Neural crest cell (in vitro differentiated cells): ENCODE data around the gene CLIC2. TPM values are rescaled to one million over a fixed set of nuclear protein-coding genes. Genes with fewer than 3 reads are reported as not detected.

Experiments
- DNase-seq: peaks from one replicate; pipeline ENCODE4 v3.0.0; 2021; ENCODE audit warnings: low read depth, mixed read lengths, low spot score
- H3K27ac Mint-ChIP-seq: one replicate; pipeline ENCODE4 v1.8.0; 2021; ENCODE audit warnings: mild to moderate bottlenecking, mixed read lengths; ENCODE audit not compliant: unreplicated experiment
- H3K27me3 Mint-ChIP-seq: 2 replicates; pipeline ENCODE4 v1.8.0; 2021; ENCODE audit warnings: low read depth, mild to moderate bottlenecking, mixed read lengths
- H3K36me3 Mint-ChIP-seq: 2 replicates; pipeline ENCODE4 v1.8.0; 2021; ENCODE audit warnings: low read depth, mild to moderate bottlenecking, mixed read lengths
- H3K4me1 Mint-ChIP-seq: 2 replicates; pipeline ENCODE4 v1.8.0; 2021; ENCODE audit warnings: mixed read lengths
- H3K4me3 Mint-ChIP-seq: one replicate; pipeline ENCODE4 v1.8.0; 2021; ENCODE audit warnings: mild to moderate bottlenecking, mixed read lengths
- H3K9me3 Mint-ChIP-seq: 2 replicates; pipeline ENCODE4 v1.8.0; 2021; ENCODE audit warnings: mixed read lengths
- total RNA-seq: library from RNA; stranded (reverse); gene quantifications from 2 replicates; pipeline ENCODE4 v1.2.1, GENCODE V29; 2021
- TF ChIP-seq, protein P1 (sequence below): fragments of 200-600 bp; sonication (generic); conservative IDR thresholded peaks from 2 replicates; pipeline ENCODE4 v1.5.0; 2021; ENCODE audit warnings: antibody characterized with exemption, mild to moderate bottlenecking

Gene CLIC2
- total RNA-seq, 1 donor from 2014 or later = 0.77 TPM

- Mint-ChIP-seq H3K36me3 (peaks cover 3% of the 10 kb centered on the region), H3K27ac (no peak overlapping the region), H3K4me1 (no peaks in the 10 kb centered on the region), H3K9me3 (peaks cover 4% of the 10 kb centered on the region), H3K27me3 (no peaks in the 10 kb centered on the region), H3K4me3 (no peak overlapping the region)
- no peak for DNase-seq
- TF ChIP-seq, protein P1, sequence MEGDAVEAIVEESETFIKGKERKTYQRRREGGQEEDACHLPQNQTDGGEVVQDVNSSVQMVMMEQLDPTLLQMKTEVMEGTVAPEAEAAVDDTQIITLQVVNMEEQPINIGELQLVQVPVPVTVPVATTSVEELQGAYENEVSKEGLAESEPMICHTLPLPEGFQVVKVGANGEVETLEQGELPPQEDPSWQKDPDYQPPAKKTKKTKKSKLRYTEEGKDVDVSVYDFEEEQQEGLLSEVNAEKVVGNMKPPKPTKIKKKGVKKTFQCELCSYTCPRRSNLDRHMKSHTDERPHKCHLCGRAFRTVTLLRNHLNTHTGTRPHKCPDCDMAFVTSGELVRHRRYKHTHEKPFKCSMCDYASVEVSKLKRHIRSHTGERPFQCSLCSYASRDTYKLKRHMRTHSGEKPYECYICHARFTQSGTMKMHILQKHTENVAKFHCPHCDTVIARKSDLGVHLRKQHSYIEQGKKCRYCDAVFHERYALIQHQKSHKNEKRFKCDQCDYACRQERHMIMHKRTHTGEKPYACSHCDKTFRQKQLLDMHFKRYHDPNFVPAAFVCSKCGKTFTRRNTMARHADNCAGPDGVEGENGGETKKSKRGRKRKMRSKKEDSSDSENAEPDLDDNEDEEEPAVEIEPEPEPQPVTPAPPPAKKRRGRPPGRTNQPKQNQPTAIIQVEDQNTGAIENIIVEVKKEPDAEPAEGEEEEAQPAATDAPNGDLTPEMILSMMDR = no peak
Measured at GRCh38 chrX:155333544-155334100, 792 bp downstream of the CLIC2 start.

- no peak overlapping the region for H3K27ac Mint-ChIP-seq
- peaks cover 7% of the 10 kb centered on the region for H3K9me3 Mint-ChIP-seq
- H3K4me1 Mint-ChIP-seq = no peaks in the 10 kb centered on the region
- no peak for DNase-seq
- H3K36me3 Mint-ChIP-seq = peaks cover 4% of the 10 kb centered on the region
- TF ChIP-seq, protein P1 = no peak
- H3K27me3 Mint-ChIP-seq = no peaks in the 10 kb centered on the region
- H3K4me3 Mint-ChIP-seq = no peak overlapping the region
Measured at GRCh38 chrX:155330992-155331391, 3.4 kb downstream of the CLIC2 start.

- DNase-seq = no peak
- H3K27me3 Mint-ChIP-seq = no peaks in the 10 kb centered on the region
- TF ChIP-seq, protein P1 = no peak
- no peak overlapping the region for H3K4me3 Mint-ChIP-seq
- H3K36me3 Mint-ChIP-seq = peaks cover 4% of the 10 kb centered on the region
- H3K9me3 Mint-ChIP-seq = peaks cover 10% of the 10 kb centered on the region
- no peak overlapping the region for H3K27ac Mint-ChIP-seq
- no peaks in the 10 kb centered on the region for H3K4me1 Mint-ChIP-seq
Measured at GRCh38 chrX:155329293-155329692, 5.1 kb downstream of the CLIC2 start.

GRCh38 chrX:155326610-155327009 is 7.8 kb downstream of the CLIC2 start:
- no peak overlapping the region for H3K27ac Mint-ChIP-seq
- H3K9me3 Mint-ChIP-seq = peaks cover 20% of the 10 kb centered on the region
- TF ChIP-seq, protein P1 = no peak
- H3K36me3 Mint-ChIP-seq = peaks cover 10% of the 10 kb centered on the region
- no peaks in the 10 kb centered on the region for H3K27me3 Mint-ChIP-seq
- no peak overlapping the region for H3K4me3 Mint-ChIP-seq
- no peak for DNase-seq
- no peaks in the 10 kb centered on the region for H3K4me1 Mint-ChIP-seq

DNA sequence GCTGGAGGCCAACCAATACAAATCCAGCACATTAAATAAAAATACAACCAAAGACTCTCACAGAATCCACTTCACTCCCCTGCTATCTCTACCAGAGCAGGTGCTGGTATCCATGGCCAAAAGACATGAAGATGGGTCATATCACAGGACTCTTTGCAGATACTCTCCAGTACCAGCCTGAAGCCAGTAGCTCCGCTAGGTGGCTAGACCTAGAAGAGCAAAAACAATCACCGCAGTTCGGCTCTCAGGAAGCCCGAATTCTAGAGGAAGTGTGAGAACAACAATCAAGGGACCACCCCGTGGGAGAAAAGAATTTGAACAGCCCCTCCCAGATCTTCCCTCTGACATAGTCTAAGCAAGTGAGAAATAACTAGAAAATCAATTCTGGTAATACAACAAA is 20.2 kb downstream of the CLIC2 start:
- H3K27me3 Mint-ChIP-seq = no peaks in the 10 kb centered on the region
- TF ChIP-seq, protein P1 = no peak
- H3K4me1 Mint-ChIP-seq = no peaks in the 10 kb centered on the region
- H3K9me3 Mint-ChIP-seq = peaks cover 19% of the 10 kb centered on the region
- H3K27ac Mint-ChIP-seq = no peak overlapping the region
- H3K4me3 Mint-ChIP-seq = no peak overlapping the region
- no peak for DNase-seq
- peaks cover 12% of the 10 kb centered on the region for H3K36me3 Mint-ChIP-seq
